Medulla oblongata (tissue), 1 donor: Measurements from ENCODE around the gene MOB3B.

Experiments
- DNase-seq: peaks from one replicate; pipeline ENCODE4 v3.0.0-alpha.2; 2015; ENCODE audit errors: extremely low spot score

Gene MOB3B

DNA sequence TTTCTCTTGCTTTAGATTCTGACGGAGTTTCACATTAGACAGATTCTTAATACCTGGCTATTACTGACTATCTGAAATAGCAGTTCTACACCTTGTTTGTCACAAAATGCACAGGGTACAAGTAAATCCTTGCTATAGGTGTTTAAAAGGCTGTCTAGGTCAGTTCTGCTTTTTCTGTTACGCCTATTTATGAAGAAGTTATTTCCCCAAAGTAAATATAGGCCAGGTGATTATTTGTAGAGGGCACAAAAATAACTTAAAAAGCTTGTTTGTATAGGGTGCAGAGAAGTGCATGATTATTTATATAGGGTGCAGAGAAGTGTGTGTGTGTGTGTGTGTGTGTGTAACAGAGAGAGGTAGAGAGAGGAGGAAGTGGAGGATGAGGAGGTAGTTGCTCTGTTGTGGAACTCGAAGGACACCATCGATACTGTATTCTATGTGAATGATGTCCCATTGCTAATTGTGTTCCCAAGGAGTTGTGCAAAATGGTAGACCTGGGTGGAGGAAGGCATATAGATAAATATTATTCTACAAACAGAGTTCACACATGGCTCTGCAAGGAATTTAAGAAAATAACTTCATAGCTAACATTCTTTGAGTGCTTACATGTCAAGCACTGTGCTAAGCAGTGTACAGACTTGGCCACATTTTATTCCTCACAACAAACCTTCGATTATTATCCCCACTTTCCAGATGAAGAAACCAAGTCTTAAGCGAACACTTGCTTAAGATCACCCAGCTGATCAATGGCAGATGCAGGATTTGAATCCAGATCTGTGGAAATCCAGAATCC lies 136.4 kb downstream of the MOB3B start:
- DNase-seq = no peak

DNA sequence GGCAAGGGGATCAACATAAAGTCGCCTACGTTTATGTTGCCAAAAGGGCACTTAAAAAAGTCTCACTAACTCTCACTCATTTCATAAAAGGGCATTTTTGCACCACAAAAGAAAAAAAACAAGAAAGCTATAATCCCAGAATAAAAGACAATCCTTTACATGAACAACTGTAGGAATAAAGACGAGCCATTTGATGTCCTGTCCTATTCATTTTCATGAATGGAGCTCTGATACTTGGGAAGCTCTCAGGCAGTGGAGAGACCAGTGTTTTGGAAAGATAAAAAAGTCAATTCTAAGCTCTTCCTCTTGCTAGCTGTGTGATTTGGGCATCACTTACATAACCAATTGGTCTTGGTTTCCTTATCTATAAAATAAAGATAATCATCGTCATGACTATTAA lies 137.2 kb downstream of the MOB3B start:
- no peak for DNase-seq

- no peak for DNase-seq
These were observed 138.3 kb downstream of the MOB3B start for GRCh38 chr9:27391040-27391895.

DNA sequence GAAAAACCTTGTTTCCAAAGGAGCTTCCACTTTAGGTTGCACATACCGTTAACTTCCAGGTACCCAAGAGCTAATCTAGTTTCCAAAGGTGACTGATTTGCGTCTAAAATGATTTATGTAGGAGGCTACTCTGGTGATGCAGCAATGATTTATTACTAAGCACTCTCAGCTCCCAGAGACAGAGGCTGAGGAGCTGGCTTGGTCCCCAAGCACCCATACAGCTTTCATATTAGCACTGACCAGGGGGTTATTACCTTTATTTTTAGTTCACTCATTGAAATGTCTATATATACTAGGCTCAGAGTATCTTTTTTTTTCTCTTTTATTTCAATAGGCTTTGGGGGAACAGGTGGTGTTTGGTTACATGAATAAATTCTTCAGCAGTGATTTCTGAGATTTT lies 141.5 kb downstream of the MOB3B start:
- no peak for DNase-seq

GRCh38 chr9:27387722-27388121 lies 141.9 kb downstream of the MOB3B start:
- no peak for DNase-seq

GRCh38 chr9:27386571-27387091 lies 143.0 kb downstream of the MOB3B start:
- DNase-seq = no peak

DNA sequence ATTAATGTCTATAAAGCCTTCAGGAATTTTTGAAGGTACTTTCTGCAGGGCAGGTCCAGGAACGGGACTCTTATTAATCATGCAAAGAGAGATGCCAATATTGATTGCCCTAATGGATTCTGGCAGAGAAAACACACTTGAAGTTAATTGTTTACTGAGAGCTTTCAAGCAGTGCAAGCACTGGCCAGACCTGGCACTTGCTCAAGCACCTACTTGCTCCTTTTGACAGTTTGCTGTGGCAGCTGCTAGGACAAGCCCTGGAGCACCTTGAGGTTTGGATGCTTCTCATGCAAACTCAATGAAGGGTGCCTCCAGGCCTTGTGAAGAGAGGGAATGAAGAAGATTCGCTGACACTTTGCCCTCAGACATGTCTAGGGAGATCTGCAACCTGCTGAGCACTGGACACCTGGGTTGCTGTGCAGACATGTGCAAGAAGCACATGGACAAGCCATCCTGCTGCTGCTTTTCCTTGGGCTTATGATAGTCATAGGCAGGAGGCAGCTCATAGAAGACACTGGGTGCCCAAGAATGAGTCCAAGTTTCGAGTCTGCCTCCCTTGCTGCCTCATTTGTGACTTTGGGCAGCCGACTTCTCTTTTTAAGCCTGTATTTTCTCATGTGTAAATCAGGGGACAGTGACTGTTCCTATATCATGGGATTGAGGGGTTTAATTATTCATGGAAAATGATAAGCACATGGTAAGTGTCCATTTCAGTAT lies 143.8 kb downstream of the MOB3B start:
- DNase-seq = no peak

GRCh38 chr9:27384262-27385014 lies 145.2 kb downstream of the MOB3B start:
- DNase-seq = no peak

DNA sequence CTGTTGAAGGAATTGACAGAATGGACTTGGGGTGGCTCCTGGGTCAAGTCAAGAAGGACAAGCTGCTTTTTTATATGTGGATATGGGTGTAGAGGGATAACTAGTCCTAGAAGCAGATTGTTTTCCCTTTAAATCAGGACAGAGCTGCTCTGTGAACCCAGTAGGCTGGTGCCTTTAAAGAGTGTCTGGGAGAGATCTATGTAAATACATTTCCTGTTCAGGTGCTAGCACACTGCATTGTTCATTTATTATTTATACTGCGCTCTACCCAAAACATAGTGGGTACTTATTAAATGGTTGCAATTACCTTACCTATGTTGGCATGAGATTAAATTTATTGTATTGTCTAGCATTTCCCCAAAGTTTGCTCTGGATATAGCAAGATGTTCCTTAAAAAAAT lies 146.1 kb downstream of the MOB3B start:
- DNase-seq = no peak

DNA sequence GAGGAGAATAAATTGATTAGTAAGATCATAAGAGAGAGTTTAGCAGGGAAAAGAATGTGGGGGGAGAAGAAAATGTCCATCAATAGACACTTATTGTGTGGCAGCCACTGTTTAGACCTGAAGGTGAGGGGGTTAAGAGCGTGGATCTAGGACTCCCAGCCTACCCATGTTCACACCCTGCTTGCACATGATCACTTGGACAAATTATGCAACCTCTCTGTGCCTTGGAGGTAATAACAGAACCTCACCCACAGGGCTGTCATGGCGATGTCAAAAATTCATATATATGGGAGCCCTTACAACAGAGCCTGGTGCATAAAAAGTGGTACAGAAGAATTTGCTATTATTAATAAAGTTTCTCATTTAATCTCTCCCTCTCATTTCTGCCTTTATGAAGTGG lies 146.6 kb downstream of the MOB3B start:
- no peak for DNase-seq

DNA sequence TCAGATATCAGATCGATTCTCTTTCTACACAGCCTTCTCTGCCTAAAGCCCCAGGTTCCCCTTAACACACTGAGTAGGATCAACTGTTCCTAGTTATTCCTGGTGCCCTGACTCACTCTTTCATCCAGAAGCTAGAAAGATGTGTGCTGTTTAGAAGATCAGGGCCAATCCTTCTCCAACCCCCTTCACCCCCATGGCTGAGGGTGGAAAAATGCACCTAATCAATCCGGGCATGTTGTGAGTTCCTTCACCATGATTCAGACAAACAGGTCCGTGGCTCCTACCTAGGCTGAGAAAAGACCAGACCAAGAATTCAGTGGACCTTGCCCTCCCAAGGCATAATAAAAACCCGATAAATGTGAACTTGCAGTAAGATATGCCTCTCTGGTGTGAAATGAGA lies 147.3 kb downstream of the MOB3B start:
- no peak for DNase-seq

- DNase-seq = no peak
These were observed 150.0 kb downstream of the MOB3B start for GRCh38 chr9:27379311-27380251.

DNA sequence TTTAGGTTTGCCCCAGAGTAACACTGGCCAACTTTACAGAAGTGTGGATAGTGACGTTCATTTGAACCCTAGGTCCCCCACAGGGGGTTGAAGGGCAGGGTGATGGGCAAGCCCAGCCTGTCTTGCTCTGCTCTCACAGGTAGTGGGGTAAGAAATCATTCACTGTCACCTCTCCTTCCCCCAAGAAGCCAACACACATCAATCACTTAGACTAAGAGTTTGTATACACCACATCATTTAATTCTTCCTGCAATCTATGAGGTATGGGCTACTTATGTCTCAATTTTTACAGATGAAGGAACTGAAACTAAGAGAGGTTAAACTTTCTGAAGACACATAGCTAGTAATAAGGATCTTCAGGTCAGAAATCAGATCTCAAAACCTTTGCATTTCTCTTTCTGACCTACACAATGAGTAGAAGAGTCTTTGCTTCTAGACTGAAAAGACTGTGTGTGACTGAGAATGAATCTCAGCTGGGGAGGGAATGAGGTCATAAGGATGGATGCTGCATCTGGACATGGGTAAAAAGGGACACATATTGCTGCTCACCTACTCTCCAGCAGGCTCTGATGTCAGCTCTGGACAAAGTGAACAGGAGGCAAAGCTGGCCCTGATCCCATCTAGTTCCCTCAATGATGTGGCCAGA lies 151.7 kb downstream of the MOB3B start:
- DNase-seq = no peak

DNA sequence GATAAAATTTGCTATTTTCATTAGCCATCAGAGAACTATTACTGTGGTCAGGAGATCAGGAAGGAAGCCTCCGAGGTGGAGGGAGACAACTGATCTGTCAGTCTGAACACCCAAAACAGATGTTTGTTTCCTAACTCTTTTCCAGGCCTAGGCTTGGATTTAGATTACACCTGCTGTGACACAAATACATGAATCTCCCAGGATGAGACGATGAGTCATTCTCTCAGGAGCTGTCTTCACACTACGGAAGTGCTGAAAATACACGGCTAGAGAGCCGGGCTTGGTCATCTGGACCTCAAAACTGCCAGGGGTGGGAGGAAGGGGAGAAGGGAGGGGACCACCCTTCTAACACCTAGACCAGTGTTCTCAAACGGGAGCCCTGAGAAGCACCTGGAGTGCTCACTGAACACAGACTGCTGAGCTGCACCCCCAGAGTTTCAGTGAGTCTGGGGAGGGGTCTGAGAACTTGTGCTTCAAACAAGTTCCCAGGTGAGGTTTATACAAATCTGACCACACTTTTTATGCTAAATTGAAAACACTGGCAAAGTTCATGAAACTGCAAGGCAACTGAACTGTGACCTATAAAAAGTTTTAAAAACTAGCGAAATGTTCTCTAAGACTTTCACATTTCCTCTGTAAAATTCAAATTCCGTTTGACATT lies 152.3 kb downstream of the MOB3B start:
- no peak for DNase-seq

GRCh38 chr9:27373851-27374250 lies 155.8 kb downstream of the MOB3B start:
- DNase-seq = no peak

DNA sequence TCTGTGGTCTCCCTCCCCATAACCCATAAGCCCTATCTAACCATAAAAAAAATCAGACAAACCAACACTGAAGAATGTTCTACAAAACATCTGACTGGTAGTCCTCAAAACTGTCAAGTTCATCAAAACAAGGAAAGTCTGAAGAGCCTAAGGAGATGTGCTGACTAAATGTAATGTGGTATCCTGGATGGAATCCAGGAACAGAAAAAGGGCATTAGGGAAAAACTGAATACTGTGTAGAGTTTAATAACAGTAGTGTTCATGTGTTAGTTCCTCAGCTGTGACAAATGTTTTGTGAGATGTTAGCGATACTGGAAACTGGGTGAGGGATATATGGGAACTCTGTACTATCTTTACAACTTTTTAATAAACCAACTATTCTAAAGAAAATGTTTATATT lies 157.0 kb downstream of the MOB3B start:
- DNase-seq = no peak

- DNase-seq = no peak
These were observed 158.2 kb downstream of the MOB3B start for GRCh38 chr9:27371382-27371781.

DNA sequence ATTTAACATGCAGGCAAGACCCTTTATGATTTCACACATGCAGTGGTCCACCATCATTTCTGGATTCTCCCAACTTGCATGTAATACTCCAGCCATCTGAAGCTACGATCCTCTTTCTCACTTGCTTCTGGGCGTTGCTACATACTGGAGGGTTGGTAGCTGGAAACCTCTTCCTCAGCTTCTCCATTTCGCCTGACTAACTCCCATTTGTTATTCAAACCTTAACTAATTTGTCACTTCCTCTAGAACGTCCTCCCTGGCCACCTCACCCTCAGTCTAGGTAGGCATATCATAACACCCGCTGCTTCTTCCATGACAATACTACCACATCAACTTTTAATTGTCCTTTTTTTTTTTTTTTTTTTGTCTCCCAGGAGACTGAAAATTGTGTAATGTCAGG lies 160.0 kb downstream of the MOB3B start:
- DNase-seq = no peak

GRCh38 chr9:27368316-27368985 lies 161.2 kb downstream of the MOB3B start:
- peak; percentile 71 for DNase-seq
